ENCODE measurements around the gene SLC1A4.

The SLC1A4 gene

GRCh38 chr2:64951306-64951953 is 37.8 kb upstream of the SLC1A4 start:
- no CpG with 5 or more reads among the region's 5 CpGs for WGBS (ENCODE audit: extremely low coverage, insufficient coverage, low lambda C conversion rate)
- H3K9ac ChIP-seq (ENCODE audit: low read length): no peak overlapping the region
- H4K8ac ChIP-seq (ENCODE audit: low read depth, low read length): no peak overlapping the region

DNA sequence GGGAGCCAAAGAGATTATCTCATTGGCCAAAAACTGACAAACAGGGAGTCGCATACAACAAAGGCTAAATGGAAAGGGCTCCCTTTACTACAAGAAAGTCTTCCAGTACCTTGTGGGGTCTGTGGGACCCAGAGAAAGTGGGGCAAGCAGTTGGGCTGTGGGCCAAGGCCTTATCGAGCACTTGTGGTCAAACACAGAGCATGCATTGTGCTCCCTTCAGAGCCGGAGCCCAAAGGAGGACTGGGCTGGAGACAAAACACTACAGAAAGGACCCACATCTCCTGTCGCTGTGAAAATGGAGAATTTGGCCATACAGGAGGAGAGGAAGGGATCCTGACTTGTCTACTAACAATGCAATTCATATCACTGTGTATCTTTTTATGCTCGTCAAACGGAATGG is 37.1 kb upstream of the SLC1A4 start:
- Histone ChIP-seq H2BK120ac (ENCODE audit: low read depth, low read length) (no peak overlapping the region), H3K4me3 (ENCODE audit: low read length) (no peak overlapping the region), H3K18ac (ENCODE audit: low read length) (no peak overlapping the region), H3K79me1 (ENCODE audit: low read length) (no peaks in the 10 kb centered on the region), H4K8ac (ENCODE audit: low read depth, low read length) (no peak overlapping the region), H3K79me2 (ENCODE audit: control insufficient read depth, insufficient read depth, low read length) (no peaks in the 10 kb centered on the region), H3K36me3 (ENCODE audit: control insufficient read depth, insufficient read depth, low read length) (no peaks in the 10 kb centered on the region), H3K4me1 (ENCODE audit: control insufficient read depth, low read depth, low read length) (no peaks in the 10 kb centered on the region), H3K4me2 (ENCODE audit: low read length) (no peak overlapping the region), H3K4ac (ENCODE audit: low read depth, low read length) (no peak overlapping the region), H2BK5ac (ENCODE audit: low read length) (no peak overlapping the region), H4K5ac (ENCODE audit: low read length) (no peak overlapping the region), H3K9ac (ENCODE audit: low read length) (no peak overlapping the region), H3K23ac (ENCODE audit: low read length) (no peak overlapping the region), H2AK5ac (ENCODE audit: low read length) (no peak overlapping the region), H2BK15ac (replicated peaks; ENCODE audit: low read depth) (no peak overlapping the region), H3K56ac (ENCODE audit: low read length) (no peak overlapping the region), H3K27me3 (ENCODE audit: insufficient read depth, low read length, poor library complexity) (no peaks in the 10 kb centered on the region), H3K27ac (ENCODE audit: low read depth, low read length) (no peak overlapping the region)
- no peak for DNase-seq
- WGBS (ENCODE audit: extremely low coverage, insufficient coverage, low lambda C conversion rate): no CpG with 5 or more reads among the region's 6 CpGs

More at GRCh38 chr2:64951306-64951953, 37.8 kb upstream of the SLC1A4 start:
- H3K4me3 ChIP-seq (ENCODE audit: low read length): no peak overlapping the region
- H3K56ac ChIP-seq (ENCODE audit: low read length): no peak overlapping the region
- no peak overlapping the region for H2BK120ac ChIP-seq (ENCODE audit: low read depth, low read length)
- no peak overlapping the region for H3K4me2 ChIP-seq (ENCODE audit: low read length)
- H3K79me2 ChIP-seq (ENCODE audit: control insufficient read depth, insufficient read depth, low read length): no peaks in the 10 kb centered on the region
- no peak overlapping the region for H2BK5ac ChIP-seq (ENCODE audit: low read length)
- no peak overlapping the region for H2AK5ac ChIP-seq (ENCODE audit: low read length)
- H2BK15ac ChIP-seq (replicated peaks; ENCODE audit: low read depth): no peak overlapping the region
- H3K36me3 ChIP-seq (ENCODE audit: control insufficient read depth, insufficient read depth, low read length): no peaks in the 10 kb centered on the region
- H3K18ac ChIP-seq (ENCODE audit: low read length): no peak overlapping the region
- DNase-seq: no peak
- no peaks in the 10 kb centered on the region for H3K4me1 ChIP-seq (ENCODE audit: control insufficient read depth, low read depth, low read length)
- no peak overlapping the region for H4K5ac ChIP-seq (ENCODE audit: low read length)
- no peak overlapping the region for H3K4ac ChIP-seq (ENCODE audit: low read depth, low read length)
- H3K79me1 ChIP-seq (ENCODE audit: low read length): no peaks in the 10 kb centered on the region
- H3K27ac ChIP-seq (ENCODE audit: low read depth, low read length): no peak overlapping the region
- H3K23ac ChIP-seq (ENCODE audit: low read length): no peak overlapping the region
- H3K27me3 ChIP-seq (ENCODE audit: insufficient read depth, low read length, poor library complexity): no peaks in the 10 kb centered on the region

DNA sequence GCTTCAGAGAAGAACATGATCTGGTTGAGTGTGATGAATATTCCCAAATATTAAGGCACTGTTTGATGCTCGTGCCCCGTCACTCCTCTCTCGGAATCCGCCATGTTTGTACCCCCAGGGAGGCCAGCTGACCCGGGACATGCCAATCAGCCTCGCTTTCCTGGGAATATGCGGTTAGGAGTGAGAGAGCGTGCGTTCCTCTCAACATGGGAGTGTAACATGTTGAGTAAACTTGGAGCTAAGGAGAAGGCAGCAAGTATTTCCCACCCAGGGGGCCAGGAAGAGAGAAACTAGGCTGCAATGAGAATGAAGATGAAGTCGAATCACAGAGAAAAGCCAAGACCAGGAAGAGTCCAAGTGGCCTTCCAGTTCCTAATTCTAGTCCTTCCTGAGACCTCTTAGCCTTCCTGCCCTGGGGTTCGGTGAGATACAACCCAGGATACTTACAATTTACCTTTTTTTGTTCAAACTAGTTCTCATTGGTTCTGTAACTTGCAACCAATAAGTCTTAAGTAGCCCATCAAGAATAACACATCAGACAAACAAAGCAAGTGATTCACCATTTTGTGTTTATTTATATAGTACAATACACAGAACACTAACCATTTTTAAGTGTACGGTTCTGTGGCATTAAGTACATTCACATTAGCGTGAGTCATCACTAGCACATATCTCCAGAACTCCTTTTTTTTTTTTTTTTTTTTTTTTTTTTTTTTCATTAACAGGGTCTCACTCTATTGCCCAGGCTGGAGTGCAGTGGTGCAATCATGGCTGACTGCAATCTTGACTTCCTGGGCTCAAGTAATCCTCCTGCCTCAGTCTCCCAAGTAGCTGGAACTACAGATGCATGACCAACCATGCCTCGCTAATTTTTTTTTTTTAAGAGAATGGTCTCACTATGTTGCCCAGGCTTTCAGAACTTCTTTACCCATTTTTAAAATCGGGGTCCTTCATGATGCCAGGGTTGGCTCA is 36.4 kb upstream of the SLC1A4 start:
- Histone ChIP-seq H3K36me3 (ENCODE audit: control insufficient read depth, insufficient read depth, low read length) (no peaks in the 10 kb centered on the region), H3K79me1 (ENCODE audit: low read length) (no peaks in the 10 kb centered on the region), H3K4me3 (ENCODE audit: low read length) (no peak overlapping the region), H3K23ac (ENCODE audit: low read length) (no peak overlapping the region), H3K27ac (ENCODE audit: low read depth, low read length) (no peak overlapping the region), H2BK120ac (ENCODE audit: low read depth, low read length) (no peak overlapping the region), H3K4me2 (ENCODE audit: low read length) (no peak overlapping the region), H3K56ac (ENCODE audit: low read length) (no peak overlapping the region), H2BK15ac (replicated peaks; ENCODE audit: low read depth) (no peak overlapping the region), H3K9ac (ENCODE audit: low read length) (no peak overlapping the region), H3K4ac (ENCODE audit: low read depth, low read length) (no peak overlapping the region), H3K27me3 (ENCODE audit: insufficient read depth, low read length, poor library complexity) (no peaks in the 10 kb centered on the region), H2BK5ac (ENCODE audit: low read length) (no peak overlapping the region), H4K5ac (ENCODE audit: low read length) (no peak overlapping the region), H3K18ac (ENCODE audit: low read length) (no peak overlapping the region), H3K79me2 (ENCODE audit: control insufficient read depth, insufficient read depth, low read length) (no peaks in the 10 kb centered on the region), H3K4me1 (ENCODE audit: control insufficient read depth, low read depth, low read length) (no peaks in the 10 kb centered on the region), H4K8ac (ENCODE audit: low read depth, low read length) (no peak overlapping the region), H2AK5ac (ENCODE audit: low read length) (no peak overlapping the region)
- WGBS (ENCODE audit: extremely low coverage, insufficient coverage, low lambda C conversion rate): no CpG with 5 or more reads among the region's 15 CpGs
- DNase-seq: no peak

DNA sequence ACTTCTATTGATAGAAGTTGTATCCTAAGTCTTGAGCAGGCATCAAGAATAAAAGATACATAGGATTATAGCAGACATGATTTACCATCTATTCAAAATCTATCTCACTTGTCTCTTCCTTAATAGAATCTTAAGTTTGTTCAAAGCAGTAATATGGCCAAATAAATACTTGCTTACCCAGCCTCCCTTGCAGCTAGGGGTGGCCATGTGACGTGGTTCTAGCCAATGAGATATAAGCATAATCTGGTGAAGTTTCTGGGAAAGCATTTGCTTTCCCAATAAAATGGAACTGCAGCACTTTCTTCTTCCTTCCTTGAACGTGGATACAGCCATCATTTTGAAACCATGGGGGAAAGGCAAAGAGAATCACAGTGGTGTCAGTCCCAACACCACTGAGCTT is 33.7 kb upstream of the SLC1A4 start:
- H3K27me3 ChIP-seq (ENCODE audit: insufficient read depth, low read length, poor library complexity): no peaks in the 10 kb centered on the region
- H2BK15ac ChIP-seq (replicated peaks; ENCODE audit: low read depth): no peak overlapping the region
- no peaks in the 10 kb centered on the region for H3K79me2 ChIP-seq (ENCODE audit: control insufficient read depth, insufficient read depth, low read length)
- no peaks in the 10 kb centered on the region for H3K79me1 ChIP-seq (ENCODE audit: low read length)
- no peak overlapping the region for H2BK120ac ChIP-seq (ENCODE audit: low read depth, low read length)
- no peak overlapping the region for H3K27ac ChIP-seq (ENCODE audit: low read depth, low read length)
- H4K5ac ChIP-seq (ENCODE audit: low read length): no peak overlapping the region
- no peak overlapping the region for H3K4me3 ChIP-seq (ENCODE audit: low read length)
- no peak overlapping the region for H2BK5ac ChIP-seq (ENCODE audit: low read length)
- H3K23ac ChIP-seq (ENCODE audit: low read length): no peak overlapping the region
- no peak overlapping the region for H3K56ac ChIP-seq (ENCODE audit: low read length)
- H4K8ac ChIP-seq (ENCODE audit: low read depth, low read length): no peak overlapping the region
- WGBS (ENCODE audit: extremely low coverage, insufficient coverage, low lambda C conversion rate): no CpG with 5 or more reads among the region's 2 CpGs
- no peaks in the 10 kb centered on the region for H3K4me1 ChIP-seq (ENCODE audit: control insufficient read depth, low read depth, low read length)
- no peak overlapping the region for H2AK5ac ChIP-seq (ENCODE audit: low read length)
- DNase-seq: no peak
- no peak overlapping the region for H3K9ac ChIP-seq (ENCODE audit: low read length)
- no peak overlapping the region for H3K4ac ChIP-seq (ENCODE audit: low read depth, low read length)
- no peak overlapping the region for H3K4me2 ChIP-seq (ENCODE audit: low read length)
- no peak overlapping the region for H3K18ac ChIP-seq (ENCODE audit: low read length)
- H3K36me3 ChIP-seq (ENCODE audit: control insufficient read depth, insufficient read depth, low read length): no peaks in the 10 kb centered on the region

DNA sequence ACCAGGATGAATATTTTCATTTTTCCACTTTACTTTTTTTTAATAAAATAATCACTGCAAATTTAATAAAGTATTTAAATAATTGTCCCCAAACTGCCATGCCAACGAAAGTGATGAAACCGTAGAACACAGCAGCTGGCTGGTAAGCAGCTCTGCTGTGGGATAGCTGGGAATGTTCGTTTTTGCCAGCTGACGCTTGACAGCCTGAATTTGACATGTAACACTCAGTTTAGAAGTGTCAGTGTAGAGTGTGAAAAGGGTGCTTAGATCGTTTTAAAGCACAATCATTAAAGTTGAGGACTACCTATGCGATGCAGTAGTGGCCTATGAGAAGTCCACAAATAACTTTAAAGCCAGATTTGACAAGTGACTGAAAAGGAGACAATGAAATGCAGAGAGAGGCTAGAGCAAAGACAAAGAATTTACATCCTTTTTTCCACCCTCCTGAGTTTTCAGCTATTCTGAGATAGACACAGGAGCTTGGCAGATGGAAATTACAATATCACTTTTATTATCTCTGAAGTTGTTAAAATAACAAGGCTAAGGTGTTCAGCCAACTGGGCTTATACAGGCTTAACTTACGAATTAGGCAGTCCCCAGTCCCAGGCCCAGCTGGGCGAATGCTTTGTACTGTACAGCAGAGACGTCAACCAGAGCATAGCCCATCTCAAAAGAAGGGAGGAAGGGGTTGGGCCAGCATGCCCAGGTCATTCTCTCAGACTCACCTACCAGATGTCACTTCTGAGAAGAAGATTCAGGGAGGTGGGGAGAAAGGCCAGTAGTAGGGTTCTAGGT is 31.9 kb upstream of the SLC1A4 start:
- no peak overlapping the region for H3K27ac ChIP-seq (ENCODE audit: low read depth, low read length)

More for the DNA sequence above, 31.9 kb upstream of the SLC1A4 start:
- Histone ChIP-seq H3K23ac (ENCODE audit: low read length) (no peak overlapping the region), H3K56ac (ENCODE audit: low read length) (no peak overlapping the region), H3K18ac (ENCODE audit: low read length) (no peak overlapping the region), H3K27me3 (ENCODE audit: insufficient read depth, low read length, poor library complexity) (no peaks in the 10 kb centered on the region), H3K4me3 (ENCODE audit: low read length) (no peak overlapping the region), H3K36me3 (ENCODE audit: control insufficient read depth, insufficient read depth, low read length) (no peaks in the 10 kb centered on the region), H2BK15ac (replicated peaks; ENCODE audit: low read depth) (no peak overlapping the region), H2BK120ac (ENCODE audit: low read depth, low read length) (no peak overlapping the region), H2BK5ac (ENCODE audit: low read length) (no peak overlapping the region), H3K79me1 (ENCODE audit: low read length) (no peaks in the 10 kb centered on the region), H3K4ac (ENCODE audit: low read depth, low read length) (no peak overlapping the region), H2AK5ac (ENCODE audit: low read length) (no peak overlapping the region), H3K4me1 (ENCODE audit: control insufficient read depth, low read depth, low read length) (no peaks in the 10 kb centered on the region), H4K8ac (ENCODE audit: low read depth, low read length) (no peak overlapping the region), H4K5ac (ENCODE audit: low read length) (no peak overlapping the region), H3K4me2 (ENCODE audit: low read length) (no peak overlapping the region), H3K79me2 (ENCODE audit: control insufficient read depth, insufficient read depth, low read length) (no peaks in the 10 kb centered on the region), H3K9ac (ENCODE audit: low read length) (no peak overlapping the region)
- WGBS (ENCODE audit: extremely low coverage, insufficient coverage, low lambda C conversion rate): 100% methylated on average over 1 of the region's 9 CpGs
- no peak for DNase-seq

Data from mesendoderm (in vitro differentiated cells).